ENCODE measurements around the gene LZTS2. TPM values are rescaled to one million over a fixed set of nuclear protein-coding genes. Genes with fewer than 3 reads are reported as not detected.
A peak's percentile ranks its signal among the peaks of the same experiment; 100 is the strongest.

Gene LZTS2
- total and polyA plus RNA-seq, 5 experiments from 2014 or later = 10.8 to 34.3 (median 19.5) TPM

DNA sequence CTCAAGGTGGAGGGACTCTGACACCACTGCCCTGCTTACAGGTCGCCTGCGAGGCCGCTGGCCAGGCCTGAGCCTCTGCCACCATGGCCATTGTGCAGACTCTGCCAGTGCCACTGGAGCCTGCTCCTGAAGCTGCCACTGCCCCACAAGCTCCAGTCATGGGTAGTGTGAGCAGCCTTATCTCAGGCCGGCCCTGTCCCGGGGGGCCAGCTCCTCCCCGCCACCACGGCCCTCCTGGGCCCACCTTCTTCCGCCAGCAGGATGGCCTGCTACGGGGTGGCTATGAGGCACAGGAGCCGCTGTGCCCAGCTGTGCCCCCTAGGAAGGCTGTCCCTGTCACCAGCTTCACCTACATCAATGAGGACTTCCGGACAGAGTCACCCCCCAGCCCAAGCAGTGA is 2.8 kb downstream of the LZTS2 start:
- H3K36me3 Mint-ChIP-seq = peaks cover 0 to 9% (median 0%) of the 10 kb centered on the region in 3 donors
- DNase-seq (no peak), ATAC-seq (no peak)
- H3K9me3 Mint-ChIP-seq = no peaks in the 10 kb centered on the region
- POLR2A ChIA-PET = interaction anchor here (0.6 to 1.1 kb wide), 2 partner anchors 12 to 74 kb away, joined by 3 read pairs; no protein-coding TSS in a partner anchor
- peak overlapping the region in 1 of 10 donors; percentile 4 for H3K4me3 Mint-ChIP-seq
- peaks cover 16 to 26% (median 20%) of the 10 kb centered on the region in 4 donors for H3K4me1 Mint-ChIP-seq
- H3K27me3 Mint-ChIP-seq = no peaks in the 10 kb centered on the region
- no peak overlapping the region for H3K27ac Mint-ChIP-seq

DNA sequence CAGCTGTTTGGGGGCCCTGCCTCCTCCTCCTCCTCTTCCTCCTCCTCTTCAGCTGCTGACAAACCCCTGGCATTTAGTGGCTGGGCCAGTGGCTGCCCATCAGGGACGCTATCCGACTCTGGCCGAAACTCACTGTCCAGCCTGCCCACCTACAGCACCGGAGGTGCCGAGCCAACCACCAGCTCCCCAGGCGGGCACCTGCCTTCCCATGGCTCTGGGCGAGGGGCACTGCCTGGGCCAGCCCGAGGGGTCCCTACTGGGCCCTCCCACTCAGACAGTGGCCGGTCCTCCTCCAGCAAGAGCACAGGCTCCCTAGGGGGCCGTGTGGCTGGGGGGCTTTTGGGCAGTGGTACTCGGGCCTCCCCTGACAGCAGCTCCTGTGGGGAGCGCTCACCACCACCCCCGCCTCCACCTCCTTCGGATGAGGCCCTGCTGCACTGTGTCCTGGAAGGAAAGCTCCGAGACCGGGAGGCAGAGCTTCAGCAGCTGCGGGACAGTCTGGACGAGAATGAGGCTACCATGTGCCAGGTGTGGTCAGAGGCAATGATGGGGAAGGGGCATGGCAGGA is 4.1 kb downstream of the LZTS2 start:
- peaks cover 0 to 9% (median 0%) of the 10 kb centered on the region in 3 donors for H3K36me3 Mint-ChIP-seq
- no peak overlapping the region for H3K4me3 Mint-ChIP-seq
- POLR2A ChIA-PET = interaction anchor here (1.1 kb wide), 1 partner anchor 11 kb away, joined by 3 read pairs; no protein-coding TSS in a partner anchor
- no peak overlapping the region for H3K27ac Mint-ChIP-seq
- ATAC-seq = no peak
- no peaks in the 10 kb centered on the region for H3K27me3 Mint-ChIP-seq
- H3K9me3 Mint-ChIP-seq = no peaks in the 10 kb centered on the region
- H3K4me1 Mint-ChIP-seq = peaks cover 8 to 16% (median 11%) of the 10 kb centered on the region in 4 donors
- no peak for DNase-seq

DNA sequence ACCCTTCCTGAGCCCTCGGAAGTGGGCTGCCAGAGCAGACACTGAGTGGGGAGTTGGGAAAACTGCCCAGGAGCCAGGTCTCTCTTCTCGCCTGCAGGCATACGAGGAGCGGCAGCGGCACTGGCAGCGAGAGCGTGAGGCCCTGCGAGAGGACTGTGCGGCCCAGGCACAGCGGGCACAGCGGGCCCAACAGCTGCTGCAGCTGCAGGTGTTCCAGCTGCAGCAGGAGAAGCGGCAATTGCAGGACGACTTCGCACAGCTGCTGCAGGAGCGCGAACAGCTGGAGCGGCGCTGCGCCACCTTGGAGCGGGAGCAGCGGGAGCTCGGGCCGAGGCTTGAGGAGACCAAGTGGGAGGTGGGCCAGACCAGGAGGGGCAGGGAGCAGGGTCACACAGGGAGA is 5.8 kb downstream of the LZTS2 start:
- Mint-ChIP-seq H3K36me3 (peaks cover 0 to 9% (median 0%) of the 10 kb centered on the region in 3 donors), H3K4me1 (peaks cover 7 to 10% (median 9%) of the 10 kb centered on the region in 4 donors), H3K4me3 (no peak overlapping the region), H3K27ac (no peak overlapping the region), H3K27me3 (no peaks in the 10 kb centered on the region), H3K9me3 (no peaks in the 10 kb centered on the region)
- no peak for DNase-seq
- POLR2A ChIA-PET = interaction anchor here (1.2 kb wide), 1 partner anchor 11 kb away, joined by 4 read pairs; no protein-coding TSS in a partner anchor
- ATAC-seq = no peak

DNA sequence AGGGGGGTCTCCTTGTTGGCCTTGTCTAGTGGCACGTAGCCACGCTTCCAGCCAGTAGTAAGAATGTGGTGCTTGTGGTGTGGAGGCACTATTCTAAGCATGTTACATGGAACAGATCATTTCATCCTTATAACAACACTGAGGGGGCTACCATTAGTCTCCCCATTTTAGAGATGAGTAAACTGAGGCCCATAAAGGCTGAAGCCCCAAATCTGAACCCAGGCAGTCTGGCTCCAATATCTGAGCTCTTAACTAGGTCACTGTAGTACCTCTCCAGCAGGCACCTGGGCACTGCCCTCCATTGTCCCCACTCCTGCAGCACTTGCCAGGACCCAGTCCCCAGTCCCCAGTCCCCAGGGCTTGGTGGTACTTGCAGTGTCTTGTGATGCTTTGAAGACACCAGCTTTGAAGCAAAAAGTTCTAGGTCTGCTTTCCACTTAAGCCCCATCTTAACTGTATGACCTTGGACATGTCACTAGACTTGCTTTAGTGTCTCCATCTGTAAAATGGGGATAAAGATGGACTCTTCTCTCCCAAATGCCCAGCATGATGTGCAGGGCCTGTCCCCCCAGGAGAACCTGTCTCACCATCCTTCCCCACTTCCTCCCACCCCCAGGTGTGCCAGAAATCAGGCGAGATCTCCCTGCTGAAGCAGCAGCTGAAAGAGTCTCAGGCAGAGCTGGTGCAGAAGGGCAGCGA is 6.4 kb downstream of the LZTS2 start:
- ATAC-seq (no peak), DNase-seq (no peak)
- Mint-ChIP-seq H3K27me3 (no peaks in the 10 kb centered on the region), H3K27ac (peak overlapping the region in 1 of 10 donors; percentile 56), H3K4me1 (peaks cover 3 to 4% (median 4%) of the 10 kb centered on the region in 4 donors), H3K4me3 (no peak overlapping the region), H3K9me3 (no peaks in the 10 kb centered on the region), H3K36me3 (peaks cover 0 to 9% (median 0%) of the 10 kb centered on the region in 3 donors)
- POLR2A ChIA-PET = interaction anchor here (1.0 to 1.2 kb wide), 2 partner anchors 9 to 10 kb away, joined by 3 to 4 read pairs; no protein-coding TSS in a partner anchor

DNA sequence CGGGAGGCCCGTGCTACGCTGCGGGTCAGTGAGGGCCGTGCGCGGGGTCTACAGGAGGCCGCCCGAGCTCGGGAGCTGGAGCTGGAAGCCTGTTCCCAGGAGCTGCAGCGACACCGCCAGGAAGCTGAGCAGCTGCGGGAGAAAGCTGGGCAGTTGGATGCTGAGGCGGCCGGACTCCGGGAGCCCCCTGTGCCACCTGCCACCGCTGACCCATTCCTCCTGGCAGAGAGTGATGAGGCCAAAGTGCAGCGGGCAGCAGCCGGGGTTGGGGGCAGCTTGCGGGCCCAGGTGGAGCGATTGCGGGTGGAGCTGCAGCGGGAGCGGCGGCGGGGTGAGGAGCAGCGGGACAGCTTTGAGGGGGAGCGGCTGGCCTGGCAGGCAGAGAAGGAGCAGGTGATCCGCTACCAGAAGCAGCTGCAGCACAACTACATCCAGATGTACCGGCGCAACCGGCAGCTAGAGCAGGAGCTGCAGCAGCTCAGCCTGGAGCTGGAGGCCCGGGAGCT is 7.0 kb downstream of the LZTS2 start:
- no peak for ATAC-seq
- peaks cover 0 to 9% (median 0%) of the 10 kb centered on the region in 3 donors for H3K36me3 Mint-ChIP-seq
- no peaks in the 10 kb centered on the region for H3K27me3 Mint-ChIP-seq
- no peak overlapping the region for H3K27ac Mint-ChIP-seq
- POLR2A ChIA-PET = interaction anchor here (1.0 to 1.2 kb wide), 2 partner anchors 9 to 10 kb away, joined by 3 to 4 read pairs; no protein-coding TSS in a partner anchor
- DNase-seq = no peak
- no peaks in the 10 kb centered on the region for H3K9me3 Mint-ChIP-seq
- no peaks in the 10 kb centered on the region for H3K4me1 Mint-ChIP-seq
- no peak overlapping the region for H3K4me3 Mint-ChIP-seq

DNA sequence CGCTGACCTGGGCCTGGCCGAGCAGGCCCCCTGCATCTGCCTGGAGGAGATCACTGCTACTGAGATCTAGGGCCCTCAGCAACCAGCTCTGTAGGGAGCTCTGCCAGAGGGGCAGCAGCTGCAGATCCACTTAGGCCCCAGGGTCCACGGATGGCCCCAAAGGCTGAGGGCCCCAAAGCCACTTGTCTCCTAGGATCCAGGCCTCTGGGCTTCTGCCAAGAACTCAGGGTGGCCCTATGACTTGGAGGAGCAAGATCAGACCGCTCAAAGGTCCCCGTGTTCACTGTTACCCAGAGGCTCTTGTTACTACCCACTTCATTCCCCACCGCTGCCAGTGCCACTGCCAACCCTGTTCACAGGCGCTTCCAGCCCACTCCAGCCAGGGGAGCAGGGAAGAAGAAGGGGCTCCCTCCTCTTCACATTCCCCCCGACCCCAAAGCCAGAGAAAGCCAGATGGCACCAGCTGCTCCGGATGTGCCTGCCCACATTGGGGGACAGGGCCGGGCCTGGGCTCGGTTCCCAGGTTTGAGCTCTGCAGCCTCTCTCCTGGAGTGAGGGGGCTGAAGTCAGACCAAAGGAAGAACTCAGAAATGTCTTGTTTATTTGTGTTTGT is 7.6 kb downstream of the LZTS2 start:
- Mint-ChIP-seq H3K4me1 (no peaks in the 10 kb centered on the region), H3K36me3 (peaks cover 0 to 9% (median 0%) of the 10 kb centered on the region in 3 donors), H3K27ac (no peak overlapping the region), H3K9me3 (no peaks in the 10 kb centered on the region), H3K4me3 (no peak overlapping the region), H3K27me3 (no peaks in the 10 kb centered on the region)
- ATAC-seq = no peak
- no peak for DNase-seq
- POLR2A ChIA-PET = interaction anchor here (0.6 to 1.5 kb wide), 3 partner anchors 8 to 720 kb away, joined by 3 to 7 read pairs (median 3); partner anchors contain the start of gene LZTS2

DNA sequence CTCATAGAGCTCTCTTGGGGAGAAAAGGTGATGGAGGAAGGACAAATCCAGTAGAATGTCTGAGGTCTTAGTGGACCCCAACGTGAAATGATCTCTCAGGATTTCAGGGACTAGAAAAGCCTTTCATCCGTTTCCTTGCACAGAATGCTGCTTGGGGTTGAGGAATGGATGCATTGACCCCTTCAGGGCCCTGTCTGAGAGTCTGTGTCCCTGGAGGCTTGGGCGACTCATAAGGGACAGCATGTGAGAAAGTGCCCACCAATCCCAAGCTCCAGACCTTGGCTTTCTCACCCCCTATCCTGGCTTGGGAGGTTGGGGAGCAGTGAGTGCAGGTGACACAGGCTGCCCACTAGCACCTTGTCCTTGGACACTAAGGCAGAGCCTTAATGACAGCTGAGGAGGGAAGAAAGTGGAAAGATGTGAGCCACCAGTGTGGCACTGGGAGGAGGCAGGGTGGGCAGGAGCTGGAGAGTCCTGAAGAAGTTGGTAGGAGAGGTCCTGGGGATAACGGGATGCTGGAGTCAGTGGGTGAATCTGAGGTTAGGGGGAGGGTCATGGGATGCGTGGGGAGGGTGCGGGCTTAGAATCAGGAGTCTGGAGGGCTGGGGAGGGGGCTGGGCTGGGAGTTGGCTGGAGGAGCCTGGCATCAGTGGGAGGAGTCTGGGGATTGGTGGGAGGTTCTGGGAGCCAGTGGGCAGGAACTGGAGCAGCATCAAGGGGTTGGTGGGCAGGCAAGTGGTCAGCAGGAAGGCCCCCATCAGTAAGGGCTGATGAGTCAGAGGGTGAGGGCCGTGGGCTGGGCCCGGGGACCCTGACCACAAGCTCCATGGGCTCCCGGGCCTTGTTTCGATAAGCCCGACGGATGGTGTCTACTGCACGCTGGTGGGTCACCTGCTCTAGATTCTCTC is 8.6 kb downstream of the LZTS2 start:
- POLR2A ChIA-PET = interaction anchor here (0.6 to 1.5 kb wide), 3 partner anchors 9 to 721 kb away, joined by 3 to 7 read pairs (median 3); partner anchors contain the start of gene LZTS2
- H3K27me3 Mint-ChIP-seq = peaks cover 0 to 4% (median 1%) of the 10 kb centered on the region in 5 donors
- no peak for ATAC-seq
- H3K4me3 Mint-ChIP-seq = no peak overlapping the region
- H3K9me3 Mint-ChIP-seq = no peaks in the 10 kb centered on the region
- peaks cover 5 to 7% (median 5%) of the 10 kb centered on the region in 4 donors for H3K4me1 Mint-ChIP-seq
- no peak for DNase-seq
- peaks cover 0 to 8% (median 0%) of the 10 kb centered on the region in 3 donors for H3K36me3 Mint-ChIP-seq
- H3K27ac Mint-ChIP-seq = no peak overlapping the region

DNA sequence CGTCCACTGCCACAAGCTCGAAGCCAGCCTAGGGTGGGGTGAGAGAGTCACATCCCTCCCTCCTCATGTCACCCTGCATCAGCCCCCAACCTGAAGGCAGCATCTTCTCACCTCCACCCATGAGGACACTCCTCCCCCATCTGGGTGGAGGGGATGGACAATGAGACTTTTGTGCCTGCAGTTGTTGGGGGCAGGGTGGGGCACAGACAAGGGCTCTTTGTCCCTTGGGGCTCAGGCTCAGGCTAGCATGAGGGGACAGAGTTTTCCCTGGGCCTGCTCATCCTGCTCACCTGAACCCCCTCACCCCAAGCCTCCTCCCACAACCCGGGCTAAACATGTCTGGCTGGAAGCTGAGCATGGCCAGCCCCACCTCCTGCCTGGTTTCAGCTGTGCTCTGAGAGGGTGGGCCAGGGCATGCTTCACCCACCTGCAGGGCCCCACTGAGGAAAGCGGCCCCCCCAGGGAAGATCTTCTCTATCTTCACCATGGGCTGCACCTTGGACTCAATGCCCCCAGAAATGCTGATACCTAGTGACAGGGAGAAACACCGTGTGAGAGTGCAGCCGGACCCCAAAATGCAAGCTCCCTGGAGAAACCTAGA is 9.3 kb downstream of the LZTS2 start:
- POLR2A ChIA-PET = no interaction called here
- H3K27me3 Mint-ChIP-seq = peaks cover 0 to 11% (median 3%) of the 10 kb centered on the region in 5 donors

DNA sequence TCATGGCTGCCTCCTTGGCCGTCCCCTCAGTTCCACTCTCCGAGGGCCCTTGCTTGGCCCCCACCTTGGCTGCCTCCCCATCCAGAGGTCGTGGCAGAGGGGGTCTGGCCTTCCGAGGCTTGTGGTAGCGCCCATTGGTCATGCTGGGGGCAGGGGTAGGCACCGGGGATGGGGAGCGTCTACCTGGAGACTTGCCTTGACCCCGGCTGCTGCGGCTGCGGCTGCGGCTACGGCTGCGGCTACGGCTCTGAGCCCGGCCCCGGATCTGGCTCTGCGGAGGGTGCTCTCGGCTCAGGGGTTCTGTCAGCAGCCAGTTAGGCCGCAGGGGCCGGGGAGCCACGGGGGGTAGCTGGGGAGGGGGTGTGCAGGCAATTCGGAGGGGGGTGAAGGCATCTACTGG is 10.7 kb downstream of the LZTS2 start:
- Mint-ChIP-seq H3K9me3 (no peaks in the 10 kb centered on the region), H3K4me3 (no peak overlapping the region), H3K27ac (no peak overlapping the region), H3K4me1 (peaks cover 12 to 19% (median 15%) of the 10 kb centered on the region in 4 donors), H3K27me3 (peaks cover 0 to 25% (median 13%) of the 10 kb centered on the region in 5 donors), H3K36me3 (peaks cover 0 to 3% (median 0%) of the 10 kb centered on the region in 3 donors)
- DNase-seq (no peak), ATAC-seq (no peak)
- POLR2A ChIA-PET = no interaction called here

More for the DNA sequence above, 9.3 kb downstream of the LZTS2 start:
- peaks cover 7 to 11% (median 10%) of the 10 kb centered on the region in 4 donors for H3K4me1 Mint-ChIP-seq
- H3K36me3 Mint-ChIP-seq = peaks cover 0 to 7% (median 0%) of the 10 kb centered on the region in 3 donors
- no peak for DNase-seq
- H3K9me3 Mint-ChIP-seq = no peaks in the 10 kb centered on the region
- no peak for ATAC-seq
- H3K4me3 Mint-ChIP-seq = no peak overlapping the region
- H3K27ac Mint-ChIP-seq = peak overlapping the region in 1 of 10 donors; percentile 40

DNA sequence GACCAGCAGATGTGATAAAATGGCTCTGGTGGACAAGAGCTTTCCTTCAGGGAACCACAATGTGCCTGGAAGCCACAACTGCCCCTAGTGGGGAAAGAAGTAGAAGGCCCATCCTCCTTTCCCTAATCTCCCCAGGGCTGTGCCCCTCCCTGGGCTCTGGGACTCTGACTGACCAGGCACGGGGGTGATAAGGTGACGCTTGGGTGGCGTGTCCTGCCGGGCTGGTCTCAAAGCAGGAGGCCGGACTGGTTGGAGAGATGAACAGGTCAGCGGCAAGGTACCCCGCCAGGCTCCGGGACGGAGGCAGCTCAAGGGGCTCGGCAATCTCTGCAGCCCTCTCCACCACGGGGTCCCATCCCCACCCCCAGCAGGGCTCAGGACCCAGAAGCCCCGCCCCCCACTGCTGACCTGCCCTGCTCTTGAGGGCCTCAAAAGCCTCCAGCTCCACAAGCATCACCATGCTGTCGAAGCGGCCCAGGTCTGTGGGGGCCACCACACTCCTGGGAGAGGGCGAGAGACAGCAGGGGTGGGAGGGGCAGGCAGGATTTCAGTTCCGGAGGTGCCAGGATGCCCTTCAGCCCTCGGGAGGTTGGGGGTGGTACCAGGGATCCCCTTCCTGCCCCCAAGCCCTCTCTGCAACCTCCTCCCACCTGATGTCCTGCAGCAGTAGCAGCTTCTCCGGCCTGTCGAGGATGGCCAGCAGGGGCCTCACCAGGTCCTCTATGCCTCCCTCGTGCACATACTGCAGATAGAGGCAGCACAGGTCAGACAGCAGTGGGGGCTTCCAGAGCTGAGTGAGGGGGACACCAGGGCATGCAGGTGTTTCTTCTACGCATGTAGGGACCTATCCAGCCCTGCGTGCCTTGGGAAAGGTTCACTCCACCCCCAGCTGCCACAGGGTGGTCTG is 12.2 kb downstream of the LZTS2 start:
- Mint-ChIP-seq H3K27me3 (peaks cover 0 to 39% (median 25%) of the 10 kb centered on the region in 5 donors), H3K4me3 (no peak overlapping the region), H3K9me3 (no peaks in the 10 kb centered on the region), H3K4me1 (peaks cover 12 to 19% (median 16%) of the 10 kb centered on the region in 4 donors), H3K36me3 (no peaks in the 10 kb centered on the region), H3K27ac (no peak overlapping the region)
- ATAC-seq = no peak
- no peak for DNase-seq
- POLR2A ChIA-PET = interaction anchor here (0.8 to 1.5 kb wide), 3 partner anchors 12 to 25 kb away, joined by 3 to 4 read pairs (median 4); partner anchors contain the start of genes LZTS2, MRPL43 and TWNK
